HG03354 (cell line): ENCODE results near the gene DIS3L2.

ENCODE experiments used
- ATAC-seq: cut with Tn5 transposase; IDR thresholded peaks from one replicate; pipeline ENCODE4 v1.9.1; 2021; ENCODE audit warnings: mild to moderate bottlenecking; ENCODE audit not compliant: unreplicated experiment, poor library complexity, severe bottlenecking

Gene DIS3L2

DNA sequence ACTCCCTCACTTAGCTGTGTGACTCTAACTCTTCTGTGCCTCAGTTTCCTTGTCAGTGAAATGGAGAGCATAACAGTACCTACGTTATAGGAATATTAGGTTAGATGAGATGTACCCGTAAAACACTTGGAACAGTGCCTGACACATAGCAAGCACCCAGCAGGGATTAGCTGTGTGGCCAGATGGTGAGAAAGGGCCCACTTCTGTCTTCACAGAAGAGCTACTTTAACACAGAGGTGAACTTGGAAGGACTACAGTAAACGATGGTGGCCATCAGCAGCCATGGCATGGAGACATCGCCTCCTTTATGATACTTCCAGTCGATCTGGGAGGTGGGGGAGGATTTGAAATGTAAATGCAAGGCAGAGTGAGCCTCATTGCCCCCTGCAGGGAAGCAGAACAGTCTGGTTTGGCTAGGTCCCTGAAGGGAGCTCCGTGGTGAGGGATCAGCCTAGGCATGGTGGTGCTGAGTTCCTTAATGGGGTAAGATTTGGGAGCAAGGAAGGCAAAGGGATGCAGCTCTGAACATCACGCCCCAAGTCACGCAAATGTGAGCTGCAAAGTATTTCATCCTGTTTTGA lies 315.3 kb downstream of the DIS3L2 start:
- no peak for ATAC-seq

GRCh38 chr2:232278534-232278933 lies 317.0 kb downstream of the DIS3L2 start:
- ATAC-seq, result no peak

- no peak for ATAC-seq
Measured at GRCh38 chr2:232280341-232280740, 318.8 kb downstream of the DIS3L2 start.

- no peak for ATAC-seq
Measured at GRCh38 chr2:232281858-232282507, 320.5 kb downstream of the DIS3L2 start.

DNA sequence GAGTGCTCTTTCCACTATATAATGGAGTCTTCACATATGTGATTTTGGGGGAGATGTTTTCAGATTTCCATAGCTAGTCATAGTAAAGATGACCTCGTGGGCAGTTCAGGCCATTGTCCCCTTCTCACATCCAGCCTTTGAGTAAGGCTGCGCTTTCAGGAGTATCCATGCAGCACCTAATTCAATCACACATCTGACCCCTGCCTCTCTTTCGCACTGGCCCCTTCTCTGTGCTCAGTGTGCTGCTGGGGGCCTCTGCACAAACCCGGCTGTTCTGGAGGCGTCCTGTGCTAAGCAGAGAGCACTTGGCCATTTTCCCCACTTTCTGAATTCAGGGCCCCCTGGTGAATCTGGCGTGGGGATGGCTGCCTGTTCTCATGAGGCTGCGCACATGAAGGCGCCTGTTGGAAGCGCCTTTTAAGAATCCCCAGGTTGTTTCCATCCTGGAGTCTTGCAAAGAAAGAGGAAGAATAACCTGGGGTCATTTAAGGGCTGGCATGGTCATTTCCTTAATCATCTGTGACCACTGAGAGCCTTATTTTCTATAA lies 321.1 kb downstream of the DIS3L2 start:
- no peak for ATAC-seq

GRCh38 chr2:232286001-232286868 lies 324.7 kb downstream of the DIS3L2 start:
- no peak for ATAC-seq

- no peak for ATAC-seq
Measured at GRCh38 chr2:232287316-232287715, 325.8 kb downstream of the DIS3L2 start.

- ATAC-seq, result no peak
Measured at GRCh38 chr2:232288489-232289030, 327.0 kb downstream of the DIS3L2 start.

DNA sequence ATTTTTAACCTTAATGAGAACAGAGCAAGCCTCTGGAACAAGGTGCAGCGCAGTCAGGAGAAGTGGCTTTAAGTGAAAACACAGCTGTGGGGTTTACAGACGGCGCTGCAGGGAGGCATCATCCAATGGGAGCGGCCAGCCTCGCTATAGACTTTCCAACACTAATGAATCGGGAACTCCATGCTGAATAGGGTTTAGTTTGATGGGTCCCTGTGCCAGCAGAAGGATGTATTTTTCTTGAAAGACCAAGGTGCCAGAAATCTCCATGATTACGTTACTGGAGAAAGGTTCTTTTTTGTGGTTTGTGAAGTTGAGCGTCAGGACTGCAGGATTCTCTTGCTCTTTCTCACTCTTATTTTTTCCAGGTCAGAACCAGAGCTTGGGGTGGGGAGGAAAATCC lies 329.2 kb downstream of the DIS3L2 start:
- no peak for ATAC-seq

DNA sequence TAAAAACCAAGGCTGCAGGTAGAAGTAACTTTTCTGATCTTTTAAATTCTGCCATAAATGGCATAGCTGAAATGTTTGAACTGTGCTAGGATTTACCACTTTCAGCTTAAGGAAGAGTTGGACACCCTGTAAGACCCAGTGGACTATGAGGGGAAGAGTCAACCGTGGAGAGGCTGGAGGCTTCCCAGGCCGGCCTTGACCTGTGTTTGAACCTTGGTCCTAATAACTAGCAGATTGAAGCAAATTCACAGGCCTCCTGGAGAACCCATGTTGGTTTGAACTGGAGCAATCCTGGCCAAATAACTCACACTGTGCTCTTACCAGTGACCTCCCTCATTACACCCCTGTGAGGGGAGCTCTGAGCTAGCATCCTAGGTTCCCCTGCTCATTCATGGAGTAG lies 329.8 kb downstream of the DIS3L2 start:
- ATAC-seq, result no peak

DNA sequence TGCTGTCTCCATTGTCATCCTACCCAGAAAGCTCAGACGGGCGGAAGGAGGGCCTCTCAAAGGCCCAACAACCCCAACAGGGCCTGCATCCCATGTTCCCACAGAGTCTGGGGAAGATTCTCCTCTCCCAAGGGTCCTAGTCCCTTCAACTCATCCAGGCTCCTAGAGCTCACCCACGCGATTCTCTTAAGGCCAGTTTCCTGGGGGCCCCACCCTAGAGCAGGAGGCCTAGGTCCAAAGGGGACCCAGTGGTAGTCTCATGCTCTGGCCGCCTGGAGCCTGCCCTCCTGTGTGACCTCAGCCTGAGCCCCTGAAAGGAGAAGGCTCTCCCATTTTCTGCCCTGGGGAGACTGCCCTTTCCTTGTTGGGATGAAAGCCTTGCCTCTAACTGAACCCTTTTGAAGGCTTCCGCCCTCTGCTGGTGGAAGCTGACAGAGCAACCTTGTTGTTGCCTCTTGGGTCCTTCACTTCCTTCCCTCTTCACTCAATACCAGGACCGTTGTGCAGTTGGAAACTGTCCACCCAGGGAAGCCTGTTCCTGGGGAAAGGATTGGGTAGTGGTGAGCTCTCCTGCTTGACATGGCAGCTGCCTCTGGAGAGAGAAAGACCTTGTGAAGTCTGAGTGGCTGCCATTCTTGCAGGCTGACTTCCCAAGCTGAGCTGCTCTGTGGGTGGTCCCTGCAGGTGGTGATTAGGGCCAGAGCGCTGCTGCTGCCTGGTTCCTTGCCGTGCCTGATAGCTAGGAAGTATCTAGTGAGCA lies 331.1 kb downstream of the DIS3L2 start:
- ATAC-seq, result no peak

GRCh38 chr2:232293191-232293590 lies 331.7 kb downstream of the DIS3L2 start:
- no peak for ATAC-seq

GRCh38 chr2:232295971-232296370 lies 334.5 kb downstream of the DIS3L2 start:
- ATAC-seq, result no peak

DNA sequence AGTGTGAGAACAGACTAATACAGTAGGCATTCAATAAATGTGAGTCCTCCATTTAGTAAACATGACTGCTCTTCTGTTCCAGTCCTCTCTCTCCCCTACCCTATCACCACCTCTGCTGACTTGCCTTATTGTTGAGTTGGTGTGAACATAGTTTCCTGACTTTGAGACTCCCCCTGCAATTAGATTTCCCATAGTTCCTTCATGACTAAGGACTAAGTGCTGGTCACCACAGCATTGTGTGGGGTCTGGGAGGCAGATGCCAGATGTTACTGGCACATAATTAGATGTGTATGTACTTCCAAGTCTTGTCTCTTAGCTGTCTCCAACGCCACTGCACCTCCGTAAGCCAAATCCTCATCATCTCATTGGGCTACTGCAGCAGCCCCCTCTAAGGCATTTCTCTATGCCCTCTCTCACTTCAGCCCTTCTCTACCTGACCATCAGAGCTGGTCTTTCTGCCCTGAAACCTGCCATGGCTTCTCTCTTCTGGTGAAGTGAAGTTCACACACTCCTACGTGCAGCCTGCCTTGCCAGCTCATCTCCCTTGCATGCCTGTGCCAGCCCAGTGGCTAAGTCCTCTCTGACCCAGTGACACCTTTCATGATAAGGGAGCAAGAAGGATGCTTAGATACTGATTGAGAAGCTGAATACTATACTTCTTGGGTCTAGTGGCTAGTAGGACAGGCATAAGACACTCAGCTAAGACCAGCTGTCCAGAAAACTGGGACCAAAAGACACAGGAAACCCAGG lies 335.4 kb downstream of the DIS3L2 start:
- no peak for ATAC-seq

GRCh38 chr2:232299084-232299483 lies 337.6 kb downstream of the DIS3L2 start:
- no peak for ATAC-seq

- no peak for ATAC-seq
Measured at GRCh38 chr2:232299927-232300674, 338.6 kb downstream of the DIS3L2 start.

GRCh38 chr2:232300894-232301387 lies 339.4 kb downstream of the DIS3L2 start:
- no peak for ATAC-seq

DNA sequence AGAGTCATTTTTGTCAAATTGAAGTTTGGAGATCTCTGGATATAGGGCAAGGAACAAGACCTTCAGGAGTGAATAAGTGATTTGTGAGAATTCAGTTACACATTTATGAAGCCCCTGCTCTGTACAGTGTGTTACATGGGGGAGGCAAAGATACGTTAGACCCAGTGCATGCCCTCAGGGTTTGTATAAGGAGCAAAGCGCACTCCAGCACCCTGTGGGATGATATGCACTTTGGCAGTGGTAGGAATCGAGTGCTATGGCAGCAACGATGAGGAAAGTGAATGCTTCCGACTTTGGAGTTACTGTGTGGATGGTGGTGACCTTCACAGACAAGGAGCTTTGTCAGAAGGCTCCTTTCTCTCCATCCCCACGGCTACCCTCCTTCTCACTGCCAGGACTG lies 342.7 kb downstream of the DIS3L2 start:
- ATAC-seq, result no peak
